Nephron progenitor cell (in vitro differentiated cells): Measurements from ENCODE around the gene KRTAP10-10.

Experiments
- DNase-seq: peaks from one replicate; pipeline ENCODE4 v3.0.0; 2021
- H3K27ac Mint-ChIP-seq: 2 replicates; pipeline ENCODE4 v1.8.0; 2021; ENCODE audit warnings: mild to moderate bottlenecking, moderate library complexity, mixed read lengths
- H3K27me3 Mint-ChIP-seq: 2 replicates; pipeline ENCODE4 v1.8.0; 2021; ENCODE audit warnings: mild to moderate bottlenecking, low read depth, mixed read lengths; ENCODE audit not compliant: poor library complexity
- H3K36me3 Mint-ChIP-seq: 2 replicates; pipeline ENCODE4 v1.8.0; 2021; ENCODE audit warnings: low read depth, mixed read lengths
- H3K4me1 Mint-ChIP-seq: 2 replicates; pipeline ENCODE4 v1.8.0; 2021; ENCODE audit warnings: mixed read lengths
- H3K4me3 Mint-ChIP-seq: 2 replicates; pipeline ENCODE4 v1.8.0; 2021; ENCODE audit warnings: mild to moderate bottlenecking, moderate library complexity, mixed read lengths
- H3K9me3 Mint-ChIP-seq: 2 replicates; pipeline ENCODE4 v1.8.0; 2021; ENCODE audit warnings: mild to moderate bottlenecking, moderate library complexity, mixed read lengths
- CTCF ChIP-seq: fragments of 200-600 bp; sonication (generic); IDR thresholded peaks from 2 replicates; pipeline ENCODE4 v1.5.0; 2021; ENCODE audit warnings: antibody characterized with exemption

KRTAP10-10 gene

DNA sequence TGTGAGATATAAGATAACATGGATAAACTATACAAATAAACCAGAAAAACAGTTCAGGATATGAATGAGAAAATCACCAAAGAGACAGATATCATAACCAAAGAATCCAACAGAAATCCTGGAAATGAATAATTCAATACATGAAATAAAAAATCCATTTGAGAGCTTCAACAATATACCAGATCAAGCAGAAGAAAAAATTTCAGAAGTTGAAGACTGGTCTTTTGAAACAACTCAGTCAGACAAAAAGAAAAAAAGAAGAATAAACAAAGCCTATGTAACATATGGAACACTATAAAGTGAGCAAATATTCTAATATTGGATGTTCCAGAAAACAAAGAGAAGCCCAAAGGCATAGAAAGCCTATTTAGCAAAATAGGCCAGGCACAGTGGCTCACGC lies 34.8 kb downstream of the KRTAP10-10 start:
- peaks cover 72% of the 10 kb centered on the region for H3K9me3 Mint-ChIP-seq
- peaks cover 15% of the 10 kb centered on the region for H3K27me3 Mint-ChIP-seq
- no peaks in the 10 kb centered on the region for H3K4me1 Mint-ChIP-seq
- TF ChIP-seq CTCF = no peak
- H3K36me3 Mint-ChIP-seq = peaks cover 13% of the 10 kb centered on the region
- H3K27ac Mint-ChIP-seq = no peak overlapping the region
- H3K4me3 Mint-ChIP-seq = no peak overlapping the region
- DNase-seq = no peak

GRCh38 chr21:44677881-44678280 lies 40.7 kb downstream of the KRTAP10-10 start:
- H3K36me3 Mint-ChIP-seq = peaks cover 3% of the 10 kb centered on the region
- H3K27ac Mint-ChIP-seq = no peak overlapping the region
- H3K4me3 Mint-ChIP-seq = no peak overlapping the region
- no peak for DNase-seq
- H3K9me3 Mint-ChIP-seq = peaks cover 20% of the 10 kb centered on the region
- H3K4me1 Mint-ChIP-seq = no peaks in the 10 kb centered on the region
- H3K27me3 Mint-ChIP-seq = peaks cover 21% of the 10 kb centered on the region
- TF ChIP-seq CTCF = no peak

DNA sequence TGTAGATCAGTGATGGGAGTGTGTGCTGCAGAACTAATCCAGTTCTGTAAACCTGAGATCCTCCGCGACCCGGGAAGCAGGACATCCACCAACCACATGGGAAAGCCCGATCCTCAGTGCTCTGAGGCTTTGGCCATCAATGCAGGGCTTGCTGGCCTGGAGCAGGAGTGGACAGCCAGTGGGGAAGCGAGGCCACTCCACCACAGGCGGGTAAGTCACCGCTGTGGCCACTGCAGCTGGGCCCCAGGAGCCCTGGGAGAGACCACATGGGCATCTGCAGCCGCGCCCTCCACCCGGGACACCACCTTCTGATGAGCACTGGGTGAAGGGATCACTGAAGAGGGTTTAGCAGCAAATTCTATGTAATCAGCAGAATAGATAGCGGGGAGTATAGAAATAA lies 44.0 kb downstream of the KRTAP10-10 start:
- DNase-seq = no peak
- Mint-ChIP-seq H3K27me3 (peaks cover 22% of the 10 kb centered on the region), H3K27ac (no peak overlapping the region), H3K4me3 (no peak overlapping the region), H3K9me3 (no peaks in the 10 kb centered on the region), H3K4me1 (peaks cover 3% of the 10 kb centered on the region), H3K36me3 (no peaks in the 10 kb centered on the region)
- TF ChIP-seq CTCF = no peak

- no peak for DNase-seq
- no peak within 1 kb of the TSS for H3K27ac Mint-ChIP-seq
- H3K36me3 Mint-ChIP-seq = no peaks in the 10 kb centered on the region
- no peaks in the 10 kb centered on the region for H3K9me3 Mint-ChIP-seq
- no peak within 1 kb of the TSS for H3K4me3 Mint-ChIP-seq
- H3K4me1 Mint-ChIP-seq = peaks cover 11% of the 10 kb centered on the region
- TF ChIP-seq CTCF = no peak
- H3K27me3 Mint-ChIP-seq = peaks cover 28% of the 10 kb centered on the region
Measured at GRCh38 chr21:44681861-44682579, 44.9 kb downstream of the KRTAP10-10 start, which contains the start of gene KRTAP12-1. Gene KRTAP12-1 (minus strand): TSS chr21:44682163. CDS start chr21:44682123, 40 bp downstream.

DNA sequence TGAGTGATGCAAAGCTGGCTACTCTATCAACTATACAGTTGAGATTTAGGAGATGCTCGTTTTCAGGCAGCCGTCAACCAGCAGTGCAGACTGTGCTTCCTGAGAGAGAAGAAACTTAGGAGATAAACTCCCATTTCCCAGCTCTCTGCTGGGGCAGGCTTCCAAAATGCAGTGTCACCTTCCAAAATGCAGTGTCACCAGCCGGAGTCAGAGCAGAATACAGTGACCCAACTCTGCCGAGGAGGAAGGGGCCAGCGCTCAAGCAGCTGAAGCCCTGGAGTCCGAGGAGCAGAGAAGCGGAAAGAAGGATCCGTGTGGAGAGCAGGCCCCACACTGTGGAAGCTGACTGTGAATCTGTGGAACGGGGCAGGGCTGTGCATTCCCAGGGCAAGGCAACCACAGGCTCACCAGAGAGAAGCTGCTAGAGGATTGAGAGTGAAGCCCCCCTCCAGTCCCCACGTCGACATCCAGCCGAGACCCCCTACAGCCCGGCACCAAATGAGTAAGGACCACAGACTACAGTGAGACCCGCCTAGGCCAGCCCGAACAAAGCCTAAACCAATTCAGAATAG lies 45.5 kb downstream of the KRTAP10-10 start:
- H3K36me3 Mint-ChIP-seq = no peaks in the 10 kb centered on the region
- TF ChIP-seq CTCF = no peak
- peaks cover 17% of the 10 kb centered on the region for H3K4me1 Mint-ChIP-seq
- peaks cover 33% of the 10 kb centered on the region for H3K27me3 Mint-ChIP-seq
- H3K4me3 Mint-ChIP-seq = no peak overlapping the region
- H3K27ac Mint-ChIP-seq = no peak overlapping the region
- H3K9me3 Mint-ChIP-seq = no peaks in the 10 kb centered on the region
- DNase-seq = no peak

DNA sequence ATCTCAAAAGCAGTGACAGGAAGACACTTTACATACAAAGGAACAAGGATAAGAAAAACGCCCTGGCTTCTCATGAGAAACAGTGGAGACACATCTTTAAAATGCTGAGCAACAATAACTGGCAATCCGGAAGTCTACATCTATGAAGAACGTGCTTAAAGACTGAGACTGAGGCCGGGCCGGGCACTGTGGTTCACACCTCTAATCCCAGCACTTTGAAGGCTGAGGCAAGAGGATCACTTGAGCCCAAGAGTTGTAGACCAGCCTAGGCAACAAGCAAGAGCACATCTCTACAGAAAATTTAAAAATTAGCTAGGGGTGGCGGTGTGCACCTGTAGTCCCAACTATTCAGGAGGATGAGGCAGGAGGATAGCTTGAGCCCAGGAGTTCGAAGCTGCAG lies 46.9 kb downstream of the KRTAP10-10 start:
- Mint-ChIP-seq H3K27ac (no peak overlapping the region), H3K9me3 (no peaks in the 10 kb centered on the region), H3K4me3 (no peak overlapping the region)

More for the DNA sequence above, 46.9 kb downstream of the KRTAP10-10 start:
- no peak for TF ChIP-seq CTCF
- no peak for DNase-seq
- Mint-ChIP-seq H3K27me3 (peaks cover 40% of the 10 kb centered on the region), H3K4me1 (peaks cover 23% of the 10 kb centered on the region), H3K36me3 (no peaks in the 10 kb centered on the region)
